ENCODE data around the gene PRRG3. TPM values are rescaled to one million over a fixed set of nuclear protein-coding genes. Genes with fewer than 3 reads are reported as not detected.
"Not testable (repeated sequence)": the region's sequence is repeated elsewhere in the genome, so short reads cannot be mapped to it uniquely, and the experiment has no call there.

Gene PRRG3
- polyA plus RNA-seq, 1 donor (not counting 4 experiments of a cell fraction or from before 2014, with no cell fraction given) = not detected

DNA sequence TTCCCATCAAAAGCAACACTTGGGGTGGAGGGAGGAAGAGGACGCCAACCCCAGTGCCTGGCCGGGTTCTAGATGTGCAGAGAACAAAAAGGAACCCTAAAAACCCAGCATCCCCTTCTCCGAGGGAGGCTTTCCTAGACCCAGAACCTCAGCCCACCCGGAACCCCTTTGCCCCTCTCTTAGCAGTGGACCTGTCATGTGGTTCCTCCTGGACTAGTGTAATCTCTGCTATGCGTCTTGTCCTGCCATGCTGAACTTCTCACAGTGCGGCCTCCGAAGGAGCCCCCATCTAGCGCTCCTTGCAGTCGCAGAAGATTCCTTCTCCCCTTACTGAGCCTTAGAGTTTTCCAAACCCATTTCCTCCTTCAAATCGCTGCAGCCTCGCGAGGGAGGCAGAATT is 1.1 kb upstream of the PRRG3 start:
- no peaks in the 10 kb centered on the region for H3K79me2 ChIP-seq (ENCODE audit: control insufficient read depth, insufficient read depth, low read length)
- no peaks in the 10 kb centered on the region for H3K9me1 ChIP-seq (ENCODE audit: control insufficient read depth, extremely low read depth, insufficient read depth, low read length)
- H3K36me3 ChIP-seq (ENCODE audit: control insufficient read depth in 2 of 2, extremely low read depth in 1 of 2, insufficient read depth in 2 of 2, low read length in 2 of 2) = no peaks in the 10 kb centered on the region
- no peak overlapping the region for H3K4me2 ChIP-seq (ENCODE audit: control insufficient read depth, extremely low read depth, insufficient read depth, low read depth, low read length)
- no peaks in the 10 kb centered on the region for H4K20me1 ChIP-seq (ENCODE audit: control insufficient read depth, extremely low read depth, insufficient read depth, low read length)
- DNase-seq (ENCODE audit: low read depth, low spot score) (no peak), FAIRE-seq (no peak)
- TF ChIP-seq, protein P1, sequence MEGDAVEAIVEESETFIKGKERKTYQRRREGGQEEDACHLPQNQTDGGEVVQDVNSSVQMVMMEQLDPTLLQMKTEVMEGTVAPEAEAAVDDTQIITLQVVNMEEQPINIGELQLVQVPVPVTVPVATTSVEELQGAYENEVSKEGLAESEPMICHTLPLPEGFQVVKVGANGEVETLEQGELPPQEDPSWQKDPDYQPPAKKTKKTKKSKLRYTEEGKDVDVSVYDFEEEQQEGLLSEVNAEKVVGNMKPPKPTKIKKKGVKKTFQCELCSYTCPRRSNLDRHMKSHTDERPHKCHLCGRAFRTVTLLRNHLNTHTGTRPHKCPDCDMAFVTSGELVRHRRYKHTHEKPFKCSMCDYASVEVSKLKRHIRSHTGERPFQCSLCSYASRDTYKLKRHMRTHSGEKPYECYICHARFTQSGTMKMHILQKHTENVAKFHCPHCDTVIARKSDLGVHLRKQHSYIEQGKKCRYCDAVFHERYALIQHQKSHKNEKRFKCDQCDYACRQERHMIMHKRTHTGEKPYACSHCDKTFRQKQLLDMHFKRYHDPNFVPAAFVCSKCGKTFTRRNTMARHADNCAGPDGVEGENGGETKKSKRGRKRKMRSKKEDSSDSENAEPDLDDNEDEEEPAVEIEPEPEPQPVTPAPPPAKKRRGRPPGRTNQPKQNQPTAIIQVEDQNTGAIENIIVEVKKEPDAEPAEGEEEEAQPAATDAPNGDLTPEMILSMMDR (optimal IDR thresholded peaks at IDR 0.05 in 1 of 3, IDR thresholded peaks at IDR 0.05 in 1 of 3, conservative IDR thresholded peaks at IDR 0.05 in 1 of 3; ENCODE audit: extremely low read depth in 1 of 3, insufficient read depth in 2 of 3, low read length in 3 of 3) = no peak
- no peak for TF ChIP-seq EZH2 (IDR thresholded peaks at IDR 0.05; ENCODE audit: low read length)
- peaks cover 7% of the 10 kb centered on the region for H3K27me3 ChIP-seq (ENCODE audit: control insufficient read depth, extremely low read depth, insufficient read depth, low read length)
- H3K4me1 ChIP-seq (ENCODE audit: control insufficient read depth, extremely low read depth, insufficient read depth, low read length) = no peaks in the 10 kb centered on the region
- H2AFZ ChIP-seq (ENCODE audit: control insufficient read depth, low read length) = no peak overlapping the region
- no peak overlapping the region for H3K4me3 ChIP-seq (ENCODE audit: control insufficient read depth in 2 of 3, extremely low read depth in 1 of 3, insufficient read depth in 2 of 3, low read depth in 1 of 3, low read length in 3 of 3)
- H3K9ac ChIP-seq (ENCODE audit: control insufficient read depth, extremely low read depth, insufficient read depth, low read length) = no peak overlapping the region
- dilution Hi-C loops (cut with MboI; ENCODE audit: extremely low pct_ligation_motif_present, low sequenced_read_pairs) = no loop called here
- H3K9me3 ChIP-seq (ENCODE audit: control insufficient read depth, low read depth, low read length) = no peaks in the 10 kb centered on the region
- H3K27ac ChIP-seq (ENCODE audit: control insufficient read depth, insufficient read depth, low read length) = no peak overlapping the region

DNA sequence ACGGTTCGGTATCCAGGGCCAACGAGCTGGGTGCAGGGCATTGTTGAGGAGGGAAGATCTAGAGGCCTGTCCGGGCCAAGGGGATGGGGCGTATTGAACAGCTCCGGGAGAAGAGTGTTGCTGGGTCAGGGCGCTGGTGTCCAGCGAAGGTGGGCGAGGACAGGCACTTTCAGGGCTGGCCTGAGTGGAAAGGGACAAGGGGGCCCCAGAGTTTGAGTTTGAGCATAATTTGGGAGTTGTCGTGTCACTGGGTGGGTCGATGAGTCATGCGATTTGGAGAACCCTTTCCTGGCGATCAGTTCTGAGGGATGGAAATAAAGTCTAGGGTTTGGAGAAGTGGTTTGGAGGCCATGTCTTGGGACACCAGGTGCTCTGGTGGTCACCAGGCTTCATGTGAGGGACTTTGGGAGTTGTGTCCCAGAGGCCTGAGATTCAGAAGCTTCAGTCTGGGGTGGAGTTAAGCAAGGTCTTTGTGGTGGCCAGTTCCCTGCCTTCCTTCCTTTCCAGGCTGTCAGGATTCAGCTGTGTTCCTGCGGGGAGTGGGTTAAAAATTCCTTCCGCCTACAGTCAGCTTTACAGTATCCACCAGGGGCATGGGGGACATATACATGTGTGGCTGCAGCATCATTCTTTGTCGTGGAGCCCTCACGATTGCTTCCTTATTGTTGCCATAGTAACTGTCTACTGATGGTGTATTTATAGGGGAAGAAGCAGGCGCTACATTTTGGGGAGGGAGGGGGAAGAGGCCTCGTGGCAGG is 504 bp downstream of the PRRG3 start:
- H3K27me3 ChIP-seq (ENCODE audit: control insufficient read depth, extremely low read depth, insufficient read depth, low read length) = peaks cover 7% of the 10 kb centered on the region
- dilution Hi-C loops (cut with MboI; ENCODE audit: extremely low pct_ligation_motif_present, low sequenced_read_pairs) = no loop called here

DNA sequence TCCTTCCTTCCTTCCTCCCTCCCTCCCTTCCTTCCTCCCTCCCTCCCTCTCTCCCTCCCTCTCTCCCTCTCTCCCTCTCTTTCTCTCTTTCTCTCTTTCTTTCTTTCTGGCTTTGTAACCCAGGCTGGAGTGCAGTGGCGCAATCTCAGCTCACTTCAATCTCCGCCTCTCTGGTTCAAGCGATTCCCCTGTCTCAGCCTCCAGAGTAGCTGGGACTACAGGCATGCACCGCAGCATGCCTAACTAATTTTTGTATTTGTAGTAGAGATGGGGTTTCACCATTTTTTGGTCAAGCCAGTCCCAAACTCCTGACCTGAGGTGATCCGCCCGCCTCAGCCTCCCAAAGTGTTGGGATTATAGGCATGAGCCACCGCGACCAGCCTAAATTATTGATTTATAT is 1.8 kb downstream of the PRRG3 start:
- H3K4me2 ChIP-seq (ENCODE audit: control insufficient read depth, extremely low read depth, insufficient read depth, low read depth, low read length); H2AFZ ChIP-seq (ENCODE audit: control insufficient read depth, low read length); FAIRE-seq; H3K9me1 ChIP-seq (ENCODE audit: control insufficient read depth, extremely low read depth, insufficient read depth, low read length); H3K27ac ChIP-seq (ENCODE audit: control insufficient read depth, insufficient read depth, low read length); dilution Hi-C loops (cut with MboI; ENCODE audit: extremely low pct_ligation_motif_present, low sequenced_read_pairs); H3K4me3 ChIP-seq (ENCODE audit: control insufficient read depth in 2 of 3, extremely low read depth in 1 of 3, insufficient read depth in 2 of 3, low read depth in 1 of 3, low read length in 3 of 3); H3K36me3 ChIP-seq (ENCODE audit: control insufficient read depth in 2 of 2, extremely low read depth in 1 of 2, insufficient read depth in 2 of 2, low read length in 2 of 2); H3K27me3 ChIP-seq (ENCODE audit: control insufficient read depth, extremely low read depth, insufficient read depth, low read length); H3K4me1 ChIP-seq (ENCODE audit: control insufficient read depth, extremely low read depth, insufficient read depth, low read length); H3K9ac ChIP-seq (ENCODE audit: control insufficient read depth, extremely low read depth, insufficient read depth, low read length); H4K20me1 ChIP-seq (ENCODE audit: control insufficient read depth, extremely low read depth, insufficient read depth, low read length); H3K9me3 ChIP-seq (ENCODE audit: control insufficient read depth, low read depth, low read length); H3K79me2 ChIP-seq (ENCODE audit: control insufficient read depth, insufficient read depth, low read length); DNase-seq (ENCODE audit: low read depth, low spot score): not testable (repeated sequence)

More for the DNA sequence above, 504 bp downstream of the PRRG3 start:
- no peak overlapping the region for H3K4me3 ChIP-seq (ENCODE audit: control insufficient read depth in 2 of 3, extremely low read depth in 1 of 3, insufficient read depth in 2 of 3, low read depth in 1 of 3, low read length in 3 of 3)
- no peaks in the 10 kb centered on the region for H3K4me1 ChIP-seq (ENCODE audit: control insufficient read depth, extremely low read depth, insufficient read depth, low read length)
- no peak overlapping the region for H2AFZ ChIP-seq (ENCODE audit: control insufficient read depth, low read length)
- H3K9ac ChIP-seq (ENCODE audit: control insufficient read depth, extremely low read depth, insufficient read depth, low read length) = no peak overlapping the region
- no peaks in the 10 kb centered on the region for H4K20me1 ChIP-seq (ENCODE audit: control insufficient read depth, extremely low read depth, insufficient read depth, low read length)
- no peaks in the 10 kb centered on the region for H3K36me3 ChIP-seq (ENCODE audit: control insufficient read depth in 2 of 2, extremely low read depth in 1 of 2, insufficient read depth in 2 of 2, low read length in 2 of 2)
- FAIRE-seq (no peak), DNase-seq (ENCODE audit: low read depth, low spot score) (no peak)
- H3K9me1 ChIP-seq (ENCODE audit: control insufficient read depth, extremely low read depth, insufficient read depth, low read length) = no peaks in the 10 kb centered on the region
- H3K27ac ChIP-seq (ENCODE audit: control insufficient read depth, insufficient read depth, low read length) = no peak overlapping the region
- H3K79me2 ChIP-seq (ENCODE audit: control insufficient read depth, insufficient read depth, low read length) = no peaks in the 10 kb centered on the region
- TF ChIP-seq, protein P1 (optimal IDR thresholded peaks at IDR 0.05 in 1 of 3, IDR thresholded peaks at IDR 0.05 in 1 of 3, conservative IDR thresholded peaks at IDR 0.05 in 1 of 3; ENCODE audit: extremely low read depth in 1 of 3, insufficient read depth in 2 of 3, low read length in 3 of 3) = no peak
- no peak for TF ChIP-seq EZH2 (IDR thresholded peaks at IDR 0.05; ENCODE audit: low read length)
- H3K9me3 ChIP-seq (ENCODE audit: control insufficient read depth, low read depth, low read length) = no peaks in the 10 kb centered on the region
- H3K4me2 ChIP-seq (ENCODE audit: control insufficient read depth, extremely low read depth, insufficient read depth, low read depth, low read length) = no peak overlapping the region

Data from keratinocyte (primary cell).